Measurements from ENCODE around the gene CISH.

Gene CISH

DNA sequence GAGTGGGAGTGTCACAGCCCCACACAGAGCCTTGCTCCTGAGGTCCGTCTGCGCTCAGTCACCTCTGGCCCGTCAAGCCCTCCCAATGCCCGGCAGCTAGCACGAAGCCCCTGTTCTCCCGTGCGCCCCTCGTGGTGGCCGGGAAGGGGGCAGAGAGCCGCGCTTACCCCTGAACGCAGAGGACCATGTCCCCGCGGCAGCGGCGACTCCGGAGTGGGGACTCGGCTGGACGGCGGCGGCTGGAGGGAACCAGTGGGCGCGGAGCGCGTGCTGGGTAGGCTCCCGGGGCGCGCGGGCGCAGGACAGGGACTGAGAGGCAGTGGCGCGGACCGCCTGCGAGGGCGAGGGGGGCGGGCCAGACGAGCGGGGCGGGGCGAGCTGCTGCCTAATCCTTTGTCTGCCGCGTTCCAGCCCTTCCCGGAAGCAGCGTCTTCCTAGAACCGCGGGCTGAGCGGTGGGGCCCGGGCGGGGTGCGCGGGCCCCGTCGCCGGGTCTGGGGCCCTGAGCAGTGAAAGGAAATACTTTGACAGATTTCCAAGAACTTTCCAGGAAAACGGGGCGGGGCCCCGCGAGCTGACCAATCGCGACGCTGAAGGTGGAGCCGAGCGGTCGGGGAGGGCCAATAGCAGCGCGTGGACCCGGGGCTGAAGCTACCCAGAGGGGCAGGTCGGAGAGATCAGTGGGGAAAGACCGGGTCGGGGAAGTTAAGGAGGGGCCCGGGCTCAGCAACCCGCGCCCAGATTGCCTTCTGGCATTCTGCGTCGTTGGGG is at the start of gene CISH:
TSS of gene CISH (minus strand) at position 311 of the 770 bp plus-strand sequence. CDS start at position 187, 124 bp downstream.
- DNase-seq (ENCODE audit: low read depth, low spot score) = peak; percentile 65

DNA sequence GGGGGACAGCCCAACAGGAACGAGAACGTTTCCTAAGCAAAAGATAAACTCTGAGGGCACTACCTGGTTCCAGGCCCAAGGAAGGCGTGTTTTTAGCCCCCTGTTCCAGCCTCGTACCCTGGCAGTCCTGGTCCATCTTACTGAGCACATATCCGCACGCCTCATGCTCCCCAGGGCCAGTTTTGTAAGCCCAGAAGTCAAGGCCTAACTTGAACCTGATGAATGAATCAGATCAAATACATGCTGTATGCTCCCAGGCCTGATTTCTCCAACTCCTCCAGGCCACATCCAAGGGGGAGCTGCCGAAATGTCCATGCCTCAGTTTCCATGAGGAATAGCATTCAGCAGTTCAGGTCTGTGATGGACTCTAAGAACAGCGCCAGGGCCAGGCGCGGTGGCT is 48.8 kb upstream of the CISH start:
- DNase-seq (ENCODE audit: low read depth, low spot score) = no peak

- DNase-seq (ENCODE audit: low read depth, low spot score) = no peak
These were observed 47.3 kb upstream of the CISH start for GRCh38 chr3:50658831-50659230.

GRCh38 chr3:50658416-50658815 is 46.8 kb upstream of the CISH start:
- DNase-seq (ENCODE audit: low read depth, low spot score) = no peak

DNA sequence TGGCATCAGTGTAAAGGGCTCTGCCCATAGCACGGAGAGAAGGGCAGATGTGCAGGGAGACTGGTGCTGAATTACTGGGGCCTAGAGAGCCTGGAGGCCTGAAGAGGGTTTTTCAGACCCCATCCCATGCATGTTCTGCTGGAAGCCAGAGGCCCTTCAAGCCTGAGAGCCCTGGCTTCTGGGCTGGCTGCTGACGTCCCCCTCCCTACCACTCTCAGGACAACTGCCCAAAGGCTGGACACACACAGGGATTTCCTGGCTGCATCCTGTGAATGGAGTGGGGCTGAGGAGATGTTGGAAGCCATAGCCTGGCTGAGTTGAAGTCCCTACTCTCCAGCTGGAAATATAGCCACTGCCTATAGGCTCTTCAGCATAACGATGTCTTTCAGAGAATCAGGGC is 46.2 kb upstream of the CISH start:
- DNase-seq (ENCODE audit: low read depth, low spot score) = no peak

GRCh38 chr3:50657407-50657806 is 45.8 kb upstream of the CISH start:
- DNase-seq (ENCODE audit: low read depth, low spot score) = no peak

DNA sequence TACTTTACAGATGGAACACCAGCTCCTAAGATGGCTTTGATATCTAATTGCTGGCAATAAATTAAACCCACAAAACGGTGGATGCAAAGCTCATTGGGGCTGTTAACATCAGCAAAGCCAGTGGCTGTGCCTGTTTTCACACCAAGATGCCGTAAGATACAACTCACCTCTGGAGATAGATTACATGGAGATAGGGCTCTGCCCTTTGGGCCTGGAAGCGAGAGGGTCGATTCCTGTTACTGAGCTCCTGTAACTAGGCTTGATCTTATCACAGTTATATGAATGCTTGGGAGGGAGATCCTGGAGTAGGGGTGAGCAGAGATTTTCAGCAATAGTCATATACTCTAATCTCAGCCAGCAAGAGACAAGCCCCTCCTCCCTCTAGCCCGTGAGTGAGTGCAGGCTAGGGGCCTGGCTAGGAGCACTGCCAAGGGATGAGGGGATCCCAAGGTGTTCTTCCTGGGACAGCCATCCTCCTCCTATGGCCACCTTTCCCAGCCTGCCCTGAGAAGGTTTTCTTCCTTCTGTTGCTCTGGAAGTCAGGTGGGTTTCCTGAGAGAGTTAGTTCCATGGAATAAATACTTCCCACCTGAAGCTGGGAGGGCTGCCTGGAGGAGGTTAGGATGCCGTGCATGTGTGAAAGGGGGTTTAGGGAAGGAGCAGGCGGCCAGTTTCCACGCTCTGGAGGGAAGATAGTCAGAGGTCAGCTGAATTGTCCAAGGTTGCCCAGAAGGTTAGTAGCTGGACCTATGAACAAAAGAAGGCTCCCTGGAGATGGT is 45.0 kb upstream of the CISH start:
- DNase-seq (ENCODE audit: low read depth, low spot score) = no peak

DNA sequence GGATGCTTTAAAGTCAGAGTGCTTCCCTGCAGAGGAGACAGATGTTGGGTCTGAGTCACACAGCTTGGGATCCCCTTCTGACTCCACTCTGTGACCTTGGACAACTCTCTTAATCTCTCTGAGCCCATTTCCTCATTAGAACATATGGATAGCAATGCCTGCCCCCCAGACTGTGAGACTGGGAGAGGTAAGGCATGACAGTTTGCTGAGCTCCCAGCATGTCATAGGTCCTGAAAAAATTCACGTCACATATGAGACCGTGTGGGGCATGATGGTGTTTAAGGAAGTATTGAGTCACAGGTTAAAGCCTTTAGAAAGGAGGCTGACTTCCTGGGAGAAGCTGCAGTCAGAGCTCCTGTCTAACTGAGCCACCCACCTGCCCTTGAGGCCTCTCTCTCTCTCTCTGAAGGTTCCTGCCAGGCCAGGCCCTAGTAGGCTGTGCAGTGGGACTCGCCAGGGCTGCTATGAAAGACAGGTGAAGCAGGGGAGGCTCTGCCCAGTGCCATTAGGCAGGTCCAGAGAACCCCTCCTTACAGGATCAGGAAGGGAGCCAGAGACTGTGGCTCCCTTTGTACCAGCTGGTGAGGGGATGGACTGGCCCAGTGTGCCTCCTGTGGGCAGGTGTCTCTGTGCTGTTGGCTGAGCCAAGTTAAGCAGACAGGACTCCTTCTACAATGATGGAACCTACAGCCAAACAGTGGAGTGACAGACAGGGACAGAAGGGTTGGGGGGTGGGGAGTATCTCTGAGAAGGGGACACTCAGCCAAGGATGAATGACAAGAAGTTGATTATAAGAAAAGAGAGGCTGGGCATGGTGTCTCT is 43.6 kb upstream of the CISH start:
- DNase-seq (ENCODE audit: low read depth, low spot score) = no peak

DNA sequence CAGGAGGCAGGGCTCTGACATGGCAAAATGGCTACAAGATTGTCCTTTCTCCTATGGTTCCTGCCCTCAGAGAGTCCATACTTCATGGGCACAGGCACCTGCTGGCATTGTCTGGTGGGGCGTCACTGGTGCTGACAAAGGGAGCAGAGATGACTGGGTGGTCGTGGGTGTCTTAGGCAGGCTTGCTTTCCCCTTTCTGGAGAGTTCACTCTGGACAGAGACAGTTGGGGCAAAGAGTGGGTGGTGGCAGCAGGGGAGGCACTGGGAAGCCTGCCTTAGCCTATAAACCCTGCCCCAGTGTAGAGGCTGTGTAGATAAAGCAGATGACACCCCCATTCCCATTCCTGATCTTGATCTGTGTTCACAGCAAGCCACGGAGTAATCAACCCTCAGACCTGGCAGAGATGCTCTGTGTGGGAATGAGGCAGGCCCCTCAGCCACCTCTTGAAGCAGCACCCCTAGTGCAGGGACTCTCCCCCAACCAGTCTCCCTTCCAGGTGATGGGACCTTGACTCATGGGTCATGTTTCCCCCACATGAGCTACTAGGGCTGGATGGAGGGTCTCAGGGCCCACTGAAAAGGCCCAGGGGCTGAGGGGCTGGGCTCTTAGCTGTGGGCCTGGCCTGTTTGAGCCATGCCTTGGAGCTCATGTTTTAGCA is 42.5 kb upstream of the CISH start:
- no peak for DNase-seq (ENCODE audit: low read depth, low spot score)

GRCh38 chr3:50652709-50653108 is 41.1 kb upstream of the CISH start:
- no peak for DNase-seq (ENCODE audit: low read depth, low spot score)

- no peak for DNase-seq (ENCODE audit: low read depth, low spot score)
These were observed 40.5 kb upstream of the CISH start for GRCh38 chr3:50651920-50652529.

DNA sequence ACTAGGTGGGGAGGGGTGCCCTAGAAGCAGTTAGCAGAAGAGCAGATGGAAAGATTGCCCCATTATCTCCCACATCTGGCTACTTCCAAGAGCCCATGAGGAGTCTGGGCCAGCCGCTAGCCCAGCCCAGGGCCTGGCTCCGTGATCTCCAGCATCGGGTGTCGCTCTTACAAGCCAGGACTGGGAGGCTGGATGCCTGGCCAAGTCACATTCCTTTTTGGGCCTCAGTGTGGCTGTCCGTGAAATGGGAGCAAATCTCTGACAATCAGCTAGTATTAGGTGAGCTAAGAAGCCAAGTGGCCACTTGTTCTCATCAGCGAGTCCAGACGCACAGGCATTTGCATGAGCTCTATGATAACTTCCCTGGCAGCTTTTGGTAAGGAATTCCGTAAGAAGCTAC is 39.9 kb upstream of the CISH start:
- DNase-seq (ENCODE audit: low read depth, low spot score) = no peak

- no peak for DNase-seq (ENCODE audit: low read depth, low spot score)
These were observed 38.4 kb upstream of the CISH start for GRCh38 chr3:50650018-50650417.

- no peak for DNase-seq (ENCODE audit: low read depth, low spot score)
These were observed 37.9 kb upstream of the CISH start for GRCh38 chr3:50649451-50649931.

GRCh38 chr3:50648944-50649343 is 37.4 kb upstream of the CISH start:
- DNase-seq (ENCODE audit: low read depth, low spot score) = no peak

- no peak for DNase-seq (ENCODE audit: low read depth, low spot score)
These were observed 36.7 kb upstream of the CISH start for GRCh38 chr3:50648313-50648712.

GRCh38 chr3:50645378-50645777 is 33.8 kb upstream of the CISH start:
- no peak for DNase-seq (ENCODE audit: low read depth, low spot score)

GRCh38 chr3:50644561-50644960 is 33.0 kb upstream of the CISH start:
- DNase-seq (ENCODE audit: low read depth, low spot score) = no peak

DNA sequence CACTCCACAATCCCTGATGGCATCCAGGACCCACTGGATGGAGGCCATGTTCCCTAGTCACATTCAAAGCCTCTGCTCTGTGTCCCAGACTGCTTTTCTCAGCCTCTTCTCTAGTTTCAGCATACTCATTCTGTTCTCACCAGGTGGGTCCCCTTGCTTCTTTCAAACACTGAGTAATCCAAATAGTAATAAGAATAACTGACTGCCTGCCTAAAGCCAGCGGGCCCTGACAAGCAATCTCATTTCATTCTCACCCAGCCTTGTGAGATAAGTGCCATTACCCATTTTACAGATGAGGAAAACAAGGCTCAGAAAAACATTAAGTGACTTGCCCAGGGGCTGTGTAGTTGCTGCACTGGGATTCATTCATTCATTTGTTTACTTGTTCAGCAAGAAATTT is 30.8 kb upstream of the CISH start:
- no peak for DNase-seq (ENCODE audit: low read depth, low spot score)

DNA sequence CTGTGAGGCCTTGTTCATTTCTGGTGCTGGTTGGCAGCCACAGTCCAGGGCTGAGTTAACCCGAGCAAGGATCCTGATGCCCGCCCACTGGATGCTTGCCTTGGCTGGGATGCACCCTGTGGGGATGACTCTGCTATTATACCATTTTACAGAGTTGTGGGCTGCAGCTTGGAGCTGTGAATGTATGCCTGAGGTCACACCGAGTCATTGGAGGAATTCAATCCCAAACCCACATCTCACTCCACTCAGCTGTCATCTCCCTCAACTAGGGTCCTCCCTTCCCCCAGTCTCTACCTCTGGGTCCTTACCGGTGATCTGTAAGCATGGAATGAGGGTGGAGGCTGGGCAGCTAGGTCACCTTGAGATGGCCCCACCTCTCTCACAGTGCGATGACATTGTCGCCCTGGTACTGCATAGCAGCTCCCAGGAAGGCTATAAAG is 27.5 kb upstream of the CISH start:
- DNase-seq (ENCODE audit: low read depth, low spot score) = no peak

- no peak for DNase-seq (ENCODE audit: low read depth, low spot score)
These were observed 26.4 kb upstream of the CISH start for GRCh38 chr3:50637945-50638344.
